ENCODE data around the gene SAP25. TPM values are rescaled to one million over a fixed set of nuclear protein-coding genes. Genes with fewer than 3 reads are reported as not detected.

SAP25 gene
- total RNA-seq, 4 donors from 2014 or later = 1.5 to 6.2 TPM; not detected in 2

DNA sequence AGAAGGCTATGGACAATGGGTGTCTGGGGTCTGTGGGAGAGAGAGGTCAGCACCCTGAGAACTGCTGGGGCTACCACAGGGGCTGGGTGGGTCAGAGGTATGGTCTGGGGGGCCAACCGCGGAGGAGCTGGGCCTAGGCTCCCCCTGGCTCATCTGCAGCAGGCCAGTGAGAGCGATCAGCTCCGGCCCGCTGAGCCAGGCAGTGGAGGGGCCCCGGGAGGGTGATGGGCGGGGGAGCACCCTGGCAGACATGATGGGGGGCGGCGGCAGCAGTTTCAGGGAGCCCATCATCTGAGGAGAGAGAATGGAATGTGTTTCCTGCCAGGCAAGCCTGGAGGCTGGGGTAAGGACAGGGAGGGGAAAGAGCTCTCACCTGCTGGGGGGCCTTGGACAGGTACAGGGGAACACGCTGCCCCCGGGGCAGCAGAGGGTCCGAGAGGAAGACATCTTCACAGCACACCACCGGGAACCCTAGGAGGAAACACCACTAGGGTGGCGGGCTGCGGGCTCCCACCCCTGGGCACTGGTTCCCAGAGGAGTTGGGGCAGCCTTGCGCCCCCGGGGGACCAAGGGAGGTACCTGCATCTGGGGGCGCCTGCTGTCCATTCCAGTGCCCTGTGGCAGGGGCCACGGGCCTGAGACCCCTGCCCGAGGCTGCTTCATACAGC is 1.3 kb downstream of the SAP25 start:
- TF ChIP-seq POLR2A (IDR thresholded peaks at IDR 0.05) = no peak
- H3K27me3 ChIP-seq = no peaks in the 10 kb centered on the region
- no peaks in the 10 kb centered on the region for H3K9me3 ChIP-seq
- H3K4me3 ChIP-seq (replicated peaks in 1 of 3) = no peak overlapping the region
- DNase-seq = peak; percentile 37 to 38
- peaks cover 12 to 18% of the 10 kb centered on the region in 2 donors for H3K4me1 ChIP-seq
- no peak overlapping the region for H3K27ac ChIP-seq
- H3K36me3 ChIP-seq = peaks cover 27 to 29% of the 10 kb centered on the region in 2 donors
- 66 to 81% methylated on average over 17 to 18 of the region's 20 CpGs for WGBS, 2 donors
- intact Hi-C loops (cut with DNase I) = no loop called here

GRCh38 chr7:100571829-100572116 is 1.9 kb downstream of the SAP25 start:
- Histone ChIP-seq H3K4me3 (replicated peaks in 1 of 3) (no peak overlapping the region), H3K9me3 (no peaks in the 10 kb centered on the region), H3K4me1 (peaks cover 12 to 18% of the 10 kb centered on the region in 2 donors), H3K27me3 (no peaks in the 10 kb centered on the region), H3K36me3 (peaks cover 22% of the 10 kb centered on the region in 2 donors), H3K27ac (no peak overlapping the region)
- WGBS, 2 donors = 83 to 95% methylated on average over 2 of the region's 2 CpGs
- TF ChIP-seq CTCF (IDR thresholded peaks at IDR 0.05) (no peak), POLR2A (IDR thresholded peaks at IDR 0.05) (no peak)
- DNase-seq = peak; percentile 62 to 70
- intact Hi-C loops (cut with DNase I) = no loop called here

DNA sequence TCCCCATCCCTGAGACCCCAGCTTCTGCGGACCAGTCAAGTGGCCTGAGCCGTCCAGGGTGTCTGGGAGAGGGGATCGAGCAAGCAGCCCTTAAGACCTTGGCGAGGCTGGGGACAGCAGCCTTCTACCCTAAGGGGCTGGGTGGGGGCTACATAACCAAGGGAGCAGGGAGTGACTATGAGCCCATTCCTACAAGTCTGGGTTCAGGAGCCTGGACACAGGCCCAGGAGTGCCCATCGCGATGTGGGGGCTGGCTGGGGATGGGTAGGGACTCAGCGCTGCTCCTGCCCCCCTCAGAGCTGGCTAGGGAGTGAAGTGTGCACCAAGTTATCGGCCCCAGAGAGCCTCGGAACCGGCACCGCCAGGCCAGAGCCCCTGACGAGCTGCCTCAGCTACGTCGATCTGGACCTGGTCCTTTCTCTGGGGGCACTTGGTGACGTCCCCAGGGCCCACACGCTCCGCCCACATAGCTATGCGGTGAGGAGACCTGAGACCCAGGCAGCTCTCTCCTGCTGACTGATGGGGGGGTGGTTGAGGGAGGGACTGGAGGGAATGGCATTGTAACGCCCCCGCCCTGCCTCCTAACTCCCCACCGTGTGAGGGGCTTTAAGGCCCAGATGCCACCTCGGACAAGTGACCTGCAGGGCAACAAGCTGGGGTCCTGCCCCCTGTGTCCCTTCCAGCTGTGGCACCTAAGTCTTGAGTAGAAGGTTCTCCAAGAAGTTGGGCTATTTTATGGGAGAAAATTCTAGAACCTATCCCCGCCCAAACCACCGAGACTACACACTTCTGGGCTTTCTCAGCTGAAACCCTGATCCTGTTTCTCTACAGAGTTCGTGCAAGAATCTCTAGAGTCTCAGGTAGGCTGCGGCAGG is 2.5 kb downstream of the SAP25 start:
- intact Hi-C loops (cut with DNase I) = no loop called here

GRCh38 chr7:100568896-100569844 is 4.5 kb downstream of the SAP25 start:
- peak; percentile 62 to 72 for DNase-seq
- 42 to 65% methylated on average over 11 to 26 of the region's 36 CpGs for WGBS, 2 donors
- Histone ChIP-seq H3K9me3 (no peaks in the 10 kb centered on the region), H3K27ac (peak overlapping the region in 2 of 3 donors; percentile 0 to 46), H3K4me3 (replicated peaks in 1 of 3) (peak overlapping the region in 1 of 3 donors; percentile 29), H3K36me3 (peaks cover 0 to 3% of the 10 kb centered on the region in 2 donors), H3K4me1 (peaks cover 12 to 18% of the 10 kb centered on the region in 2 donors), H3K27me3 (no peaks in the 10 kb centered on the region)
- TF ChIP-seq POLR2A (IDR thresholded peaks at IDR 0.05) = peak in 1 of 2 donors; percentile 15
- TF ChIP-seq CTCF (IDR thresholded peaks at IDR 0.05) = peak in 3 of 6 experiments; percentile 20 to 39 (median 35)
- intact Hi-C loops (cut with DNase I) = loop anchor here (5.0 kb wide), 1 partner anchor 118 kb away; no protein-coding TSS in a partner anchor

More for the DNA sequence above, 2.5 kb downstream of the SAP25 start:
- Histone ChIP-seq H3K27me3 (no peaks in the 10 kb centered on the region), H3K27ac (no peak overlapping the region), H3K36me3 (peaks cover 16% of the 10 kb centered on the region in 2 donors), H3K4me1 (peaks cover 12 to 18% of the 10 kb centered on the region in 2 donors), H3K9me3 (no peaks in the 10 kb centered on the region), H3K4me3 (replicated peaks in 1 of 3) (no peak overlapping the region)
- no peak for DNase-seq
- TF ChIP-seq POLR2A (IDR thresholded peaks at IDR 0.05) = no peak
- no peak for TF ChIP-seq CTCF (IDR thresholded peaks at IDR 0.05)
- WGBS, 2 donors = 71 to 76% methylated on average over 14 to 18 of the region's 26 CpGs
